DOHH2 (cell line): ENCODE results near the gene CYP4F12.

Experiments used
- H3F3A ChIP-seq: fragments of 200-600 bp; sonication (generic), shearing (Covaris generic); 2 replicates; pipeline ENCODE4 v1.6.0; 2016; ENCODE audit warnings: antibody characterized with exemption, mild to moderate bottlenecking; ENCODE audit not compliant: control insufficient read depth, insufficient read depth
- H3K27ac ChIP-seq: fragments of 200-600 bp; sonication (generic); 2 replicates; pipeline ENCODE4 v1.5.1; 2014; ENCODE audit warnings: low read depth, mild to moderate bottlenecking, low read length, moderate library complexity
- H3K27me3 ChIP-seq: fragments of 200-600 bp; sonication (generic); 2 replicates; pipeline ENCODE4 v1.6.1; 2014; ENCODE audit warnings: mild to moderate bottlenecking, low read length, mixed read lengths; ENCODE audit not compliant: control insufficient read depth
- H3K36me3 ChIP-seq: fragments of 200-600 bp; sonication (generic); 2 replicates; pipeline ENCODE4 v1.6.1; 2014; ENCODE audit warnings: mild to moderate bottlenecking, low read length, moderate library complexity, mixed read lengths; ENCODE audit not compliant: control insufficient read depth
- H3K4me1 ChIP-seq: fragments of 200-600 bp; sonication (generic); 2 replicates; pipeline ENCODE4 v1.6.1; 2014; ENCODE audit warnings: mild to moderate bottlenecking, low read length, mixed read lengths; ENCODE audit not compliant: control insufficient read depth
- H3K4me2 ChIP-seq: fragments of 200-600 bp; sonication (generic); 2 replicates; pipeline ENCODE4 v1.6.0; 2014; ENCODE audit warnings: mild to moderate bottlenecking, low read length, moderate library complexity
- H3K4me3 ChIP-seq: fragments of 200-600 bp; sonication (generic); 2 replicates; pipeline ENCODE4 v1.5.1; 2014; ENCODE audit warnings: mild to moderate bottlenecking, low read length, mixed read lengths
- H3K79me2 ChIP-seq: fragments of 200-600 bp; sonication (generic); 2 replicates; pipeline ENCODE4 v1.6.1; 2014; ENCODE audit warnings: mild to moderate bottlenecking, low read length, mixed read lengths; ENCODE audit not compliant: control insufficient read depth
- H3K9me2 ChIP-seq: fragments of 200-600 bp; sonication (generic); replicated peaks from 2 replicates; pipeline ENCODE4 v1.6.1; 2014; ENCODE audit warnings: mild to moderate bottlenecking, low read length, mixed read lengths; ENCODE audit not compliant: control insufficient read depth
- H3K9me3 ChIP-seq: fragments of 200-600 bp; sonication (generic); 2 replicates; pipeline ENCODE4 v1.6.1; 2014; ENCODE audit warnings: antibody characterized with exemption, low read length, mixed read lengths; ENCODE audit not compliant: control insufficient read depth, insufficient read depth
- H4K20me1 ChIP-seq: fragments of 200-600 bp; sonication (generic); 2 replicates; pipeline ENCODE4 v1.6.0; 2014; ENCODE audit warnings: low read depth, mild to moderate bottlenecking, antibody characterized with exemption, low read length, moderate library complexity; ENCODE audit not compliant: control insufficient read depth, insufficient read depth
- CTCF ChIP-seq: fragments of 200-600 bp; sonication (generic); IDR thresholded peaks from one replicate; pipeline ENCODE4 v1.5.1; 2014; ENCODE audit warnings: antibody characterized with exemption, mild to moderate bottlenecking, low read depth, low read length; ENCODE audit not compliant: poor library complexity, severe bottlenecking
- EZH2phosphoT487 ChIP-seq: fragments of 200-600 bp; sonication (generic); IDR thresholded peaks from 2 replicates; pipeline ENCODE4 v1.6.1; 2017; ENCODE audit warnings: borderline replicate concordance, mild to moderate bottlenecking, antibody characterized with exemption, low read length, moderate library complexity, mixed read lengths

The CYP4F12 gene

GRCh38 chr19:15721268-15721667 lies 48.4 kb downstream of the CYP4F12 start:
- H3K79me2 ChIP-seq, result no peaks in the 10 kb centered on the region
- H3K36me3 ChIP-seq, result no peaks in the 10 kb centered on the region
- H3K9me3 ChIP-seq, result no peaks in the 10 kb centered on the region
- H3K27ac ChIP-seq, result no peak overlapping the region
- TF ChIP-seq EZH2phosphoT487 (no peak), CTCF (no peak)
- H4K20me1 ChIP-seq, result no peaks in the 10 kb centered on the region
- H3K27me3 ChIP-seq, result no peaks in the 10 kb centered on the region
- no peak overlapping the region for H3K4me3 ChIP-seq
- no peaks in the 10 kb centered on the region for H3K9me2 ChIP-seq
- no peak overlapping the region for H3K4me2 ChIP-seq
- H3K4me1 ChIP-seq, result no peaks in the 10 kb centered on the region
- H3F3A ChIP-seq, result no peaks in the 10 kb centered on the region

GRCh38 chr19:15722956-15723355 lies 50.1 kb downstream of the CYP4F12 start:
- Histone ChIP-seq H3K4me3 (no peak overlapping the region), H3K4me2 (no peak overlapping the region), H3K9me3 (no peaks in the 10 kb centered on the region), H3K79me2 (no peaks in the 10 kb centered on the region), H3K27ac (no peak overlapping the region), H3K9me2 (no peaks in the 10 kb centered on the region), H3F3A (no peaks in the 10 kb centered on the region), H3K27me3 (no peaks in the 10 kb centered on the region), H3K4me1 (no peaks in the 10 kb centered on the region), H3K36me3 (no peaks in the 10 kb centered on the region), H4K20me1 (no peaks in the 10 kb centered on the region)
- TF ChIP-seq EZH2phosphoT487, result no peak
- TF ChIP-seq CTCF, result no peak

GRCh38 chr19:15727724-15728123 lies 54.8 kb downstream of the CYP4F12 start, which contains the start of gene OR10H2:
Gene OR10H2, plus strand, starts transcription at chr19:15728024. Its CDS starts 20 bp downstream, at chr19:15728044.
- no peaks in the 10 kb centered on the region for H3K9me3 ChIP-seq
- H3K79me2 ChIP-seq, result no peaks in the 10 kb centered on the region
- H4K20me1 ChIP-seq, result no peaks in the 10 kb centered on the region
- H3F3A ChIP-seq, result no peaks in the 10 kb centered on the region
- H3K27ac ChIP-seq, result no peak within 1 kb of the TSS
- H3K4me2 ChIP-seq, result no peak within 1 kb of the TSS
- TF ChIP-seq EZH2phosphoT487, result no peak
- no peak for TF ChIP-seq CTCF
- no peaks in the 10 kb centered on the region for H3K27me3 ChIP-seq
- H3K9me2 ChIP-seq, result no peaks in the 10 kb centered on the region
- no peaks in the 10 kb centered on the region for H3K4me1 ChIP-seq
- no peaks in the 10 kb centered on the region for H3K36me3 ChIP-seq
- no peak within 1 kb of the TSS for H3K4me3 ChIP-seq

GRCh38 chr19:15730538-15730937 lies 57.7 kb downstream of the CYP4F12 start:
- H3K36me3 ChIP-seq, result no peaks in the 10 kb centered on the region
- H3K27ac ChIP-seq, result no peak overlapping the region
- H3K4me3 ChIP-seq, result no peak overlapping the region
- no peaks in the 10 kb centered on the region for H3K9me2 ChIP-seq
- H3K4me2 ChIP-seq, result no peak overlapping the region
- no peaks in the 10 kb centered on the region for H3K4me1 ChIP-seq
- H3K9me3 ChIP-seq, result no peaks in the 10 kb centered on the region
- H3F3A ChIP-seq, result no peaks in the 10 kb centered on the region
- TF ChIP-seq EZH2phosphoT487, result no peak
- no peak for TF ChIP-seq CTCF
- H3K79me2 ChIP-seq, result no peaks in the 10 kb centered on the region
- no peaks in the 10 kb centered on the region for H3K27me3 ChIP-seq
- no peaks in the 10 kb centered on the region for H4K20me1 ChIP-seq
